GM13977 (cell line): ENCODE measurements around the gene NDFIP2.
"Not testable (repeated sequence)": the region's sequence is repeated elsewhere in the genome, so short reads cannot be mapped to it uniquely, and the experiment has no call there.

ENCODE experiments used
- DNase-seq: peaks from one replicate; pipeline ENCODE4 v3.0.0; 2012; ENCODE audit warnings: low spot score
- CTCF ChIP-seq: IDR thresholded peaks from 2 replicates; pipeline ENCODE4 v1.5.1; 2012; ENCODE audit warnings: mild to moderate bottlenecking, control low read depth; ENCODE audit not compliant: insufficient read depth; ENCODE audit errors: extremely low read depth, missing control alignments
- in situ Hi-C: fragments of 300-500 bp; cut with MboI; formaldehyde crosslinking; loops from one replicate; pipeline ENCODE4 v1.12.0; 2022; ENCODE audit warnings: low sequenced_read_pairs, low pct_unique_long_range_greater_than_20kb, mixed read lengths, inconsistent platforms; ENCODE audit not compliant: unreplicated experiment

Gene NDFIP2

GRCh38 chr13:79571147-79571546 is 90.2 kb downstream of the NDFIP2 start:
- in situ Hi-C loops, result no loop called here
- no peak for TF ChIP-seq CTCF
- DNase-seq, result no peak

DNA sequence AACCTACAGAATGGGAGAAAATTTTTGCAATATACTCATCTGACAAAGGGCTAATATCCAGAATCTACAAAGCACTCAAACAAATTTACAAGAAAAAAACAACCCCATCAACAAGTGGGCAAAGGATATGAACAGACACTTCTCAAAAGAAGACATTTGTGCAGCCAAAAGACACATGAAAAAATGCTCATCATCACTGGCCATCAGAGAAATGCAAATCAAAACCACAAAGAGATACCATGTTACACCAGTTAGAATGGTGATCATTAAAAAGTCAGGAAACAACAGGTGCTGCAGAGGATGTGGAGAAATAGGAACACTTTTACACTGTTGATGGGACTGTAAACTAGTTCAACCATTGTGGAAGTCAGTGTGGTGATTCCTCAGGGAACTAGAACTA is 92.9 kb downstream of the NDFIP2 start:
- in situ Hi-C loops, DNase-seq: not testable (repeated sequence)

DNA sequence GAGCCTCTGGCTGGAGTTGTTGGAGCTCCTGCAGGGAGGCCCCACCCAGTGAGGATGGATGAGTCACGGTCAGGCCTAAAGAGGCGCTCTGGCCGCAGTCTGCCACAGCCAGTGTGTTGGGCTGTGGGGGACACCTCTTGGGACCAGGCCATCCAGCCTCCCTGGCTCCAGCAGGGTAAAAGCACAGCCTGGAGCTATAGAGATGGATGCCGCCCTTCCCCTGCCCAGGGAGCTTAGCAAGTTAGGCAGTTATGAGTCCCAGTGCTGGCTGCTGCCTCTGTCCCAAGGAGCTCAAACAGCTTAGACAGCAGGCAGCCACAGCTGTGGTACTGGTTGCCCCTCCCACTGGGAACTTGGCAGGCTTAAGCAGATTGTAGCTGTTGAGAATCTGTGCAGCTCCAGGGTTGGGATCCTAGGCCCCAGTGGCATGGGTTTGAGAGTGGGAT is 100.9 kb downstream of the NDFIP2 start:
- in situ Hi-C loops, result no loop called here
- no peak for TF ChIP-seq CTCF
- DNase-seq, result no peak

DNA sequence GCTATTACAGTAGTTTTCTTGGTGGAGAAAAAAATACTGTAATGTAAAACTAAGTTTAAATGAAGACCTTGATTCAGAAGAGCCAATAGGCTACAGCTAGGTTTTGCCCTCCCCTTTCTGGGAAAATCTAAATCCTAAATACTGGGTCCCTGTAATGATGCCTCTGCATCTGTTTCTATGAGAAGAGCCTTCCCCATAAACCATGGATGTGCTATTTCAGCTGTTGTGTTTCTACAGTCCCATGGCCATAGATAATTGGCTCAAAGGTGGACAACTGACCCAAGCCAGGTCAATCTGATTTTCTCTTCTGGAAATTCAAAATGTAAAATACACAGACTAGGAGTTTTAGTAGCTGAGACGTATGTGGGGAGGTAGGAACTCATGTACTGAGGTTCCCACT is 101.9 kb downstream of the NDFIP2 start:
- no peak for DNase-seq

GRCh38 chr13:79585033-79585432 is 104.1 kb downstream of the NDFIP2 start:
- DNase-seq, result no peak
- in situ Hi-C loops, result no loop called here
- TF ChIP-seq CTCF, result no peak

More for the DNA sequence above, 101.9 kb downstream of the NDFIP2 start:
- TF ChIP-seq CTCF, result no peak
- in situ Hi-C loops, result no loop called here

DNA sequence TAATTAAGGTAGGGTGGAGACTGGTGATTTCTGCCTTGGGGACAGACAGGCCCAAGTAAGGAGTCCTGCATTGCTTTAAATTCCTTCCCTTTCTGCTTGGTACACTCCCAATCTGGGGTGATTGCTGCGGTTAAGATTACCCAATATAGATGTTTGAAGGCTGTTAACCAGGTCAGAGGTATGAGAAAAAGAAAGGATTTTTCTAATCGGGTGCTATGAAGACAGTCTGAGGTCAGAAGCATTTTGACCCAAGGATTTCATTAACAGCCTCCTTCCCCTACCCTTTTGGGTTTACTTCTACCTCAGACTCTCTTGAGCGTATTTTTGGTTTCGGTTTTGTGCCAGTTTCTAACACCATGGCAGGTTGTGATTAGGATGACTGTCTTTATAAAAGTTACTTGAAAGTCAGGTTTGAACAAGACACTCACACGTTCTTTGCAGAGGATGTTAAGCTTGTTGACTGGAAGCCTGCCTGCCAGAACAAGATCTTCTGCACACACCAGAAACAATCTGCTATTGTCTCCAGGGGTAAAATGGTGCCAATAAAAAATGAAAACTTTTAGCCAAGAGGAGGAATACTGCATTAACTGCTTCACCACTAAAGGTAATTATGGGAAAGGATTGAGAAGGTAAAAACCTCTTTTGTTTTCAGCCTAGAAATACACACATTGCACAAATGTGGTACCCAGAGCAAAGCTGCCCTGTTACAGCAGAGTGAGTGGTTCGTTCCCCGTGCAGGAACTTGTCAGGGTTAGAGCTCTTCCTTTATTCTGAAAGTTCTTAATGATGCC is 108.8 kb downstream of the NDFIP2 start:
- TF ChIP-seq CTCF, result no peak
- in situ Hi-C loops, result no loop called here
- DNase-seq, result no peak

DNA sequence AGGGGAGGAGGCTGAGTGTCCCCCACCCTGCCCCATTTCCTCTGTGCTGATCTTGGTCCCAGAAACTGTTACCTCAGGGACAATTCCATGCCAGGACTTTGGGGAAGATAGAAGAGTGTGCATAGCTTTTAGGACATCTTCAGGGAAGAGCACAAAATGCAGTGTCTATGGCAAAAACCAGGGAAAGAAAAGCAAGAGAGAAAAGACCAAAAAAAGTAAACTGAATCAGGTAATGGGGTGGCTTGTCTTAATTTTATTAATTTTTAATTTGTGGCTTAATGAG is 109.4 kb downstream of the NDFIP2 start:
- DNase-seq, result no peak
- in situ Hi-C loops, result no loop called here
- TF ChIP-seq CTCF, result no peak
